Effector memory CD4-positive, alpha-beta T cell (primary cell): ENCODE results near the gene OR2A1.
"Not testable (repeated sequence)": the region's sequence is repeated elsewhere in the genome, so short reads cannot be mapped to it uniquely, and the experiment has no call there.

Experiments used
- DNase-seq, 3 donors: peaks; one replicate each; pipeline ENCODE4 v3.0.0-alpha.2; 2020
- H3K27ac ChIP-seq: 2 replicates; pipeline ENCODE4 v1.7.0; 2013; ENCODE audit warnings: mild to moderate bottlenecking, low read length, moderate library complexity; ENCODE audit not compliant: insufficient read depth, poor library complexity, severe bottlenecking
- H3K27me3 ChIP-seq: replicated peaks from 2 replicates; pipeline ENCODE4 v1.7.0; 2013; ENCODE audit warnings: mild to moderate bottlenecking, low read length; ENCODE audit not compliant: insufficient read depth, control insufficient read depth, poor library complexity, severe bottlenecking
- H3K36me3 ChIP-seq: 2 replicates; pipeline ENCODE4 v1.7.0; 2013; ENCODE audit warnings: mild to moderate bottlenecking, low read length, moderate library complexity; ENCODE audit not compliant: control insufficient read depth, insufficient read depth
- H3K4me1 ChIP-seq: 2 replicates; pipeline ENCODE4 v1.7.0; 2013; ENCODE audit warnings: low read length, mild to moderate bottlenecking; ENCODE audit not compliant: control insufficient read depth, insufficient read depth, poor library complexity, severe bottlenecking
- H3K4me3 ChIP-seq: 2 replicates; pipeline ENCODE4 v1.7.0; 2013; ENCODE audit warnings: low read length, low read depth, mild to moderate bottlenecking; ENCODE audit not compliant: insufficient read depth, poor library complexity, severe bottlenecking
- H3K9me3 ChIP-seq: 2 replicates; pipeline ENCODE4 v1.7.0; 2013; ENCODE audit warnings: mild to moderate bottlenecking, low read length, moderate library complexity; ENCODE audit not compliant: control insufficient read depth

OR2A1 gene

GRCh38 chr7:144362061-144362460 is 49.8 kb downstream of the OR2A1 start:
- not testable (repeated sequence) for H3K9me3 ChIP-seq, H3K4me1 ChIP-seq

DNA sequence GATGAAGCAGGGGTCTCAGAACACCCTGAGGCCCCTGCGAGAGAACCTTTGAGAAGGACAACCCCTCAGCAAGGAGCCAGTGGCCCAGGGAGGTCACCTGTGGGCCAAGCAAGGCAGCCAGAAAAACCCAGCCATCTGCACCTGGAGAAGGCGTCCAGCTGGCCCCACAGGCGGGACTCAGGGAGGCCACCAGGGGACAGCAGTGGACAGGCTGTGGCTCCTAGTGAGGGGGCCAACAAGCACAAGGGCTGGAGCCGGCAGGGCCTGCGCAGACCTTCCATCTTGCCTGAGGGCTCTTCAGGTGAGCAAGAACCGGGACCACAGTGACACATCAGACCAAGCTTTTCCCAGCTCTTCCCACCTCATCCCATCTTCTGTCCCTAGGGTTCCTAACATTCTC is 53.3 kb downstream of the OR2A1 start:
- H3K36me3 ChIP-seq, H3K4me3 ChIP-seq: not testable (repeated sequence)

More at GRCh38 chr7:144362061-144362460, 49.8 kb downstream of the OR2A1 start:
- not testable (repeated sequence) for H3K27ac ChIP-seq, H3K4me3 ChIP-seq, H3K27me3 ChIP-seq, H3K36me3 ChIP-seq, DNase-seq

DNA sequence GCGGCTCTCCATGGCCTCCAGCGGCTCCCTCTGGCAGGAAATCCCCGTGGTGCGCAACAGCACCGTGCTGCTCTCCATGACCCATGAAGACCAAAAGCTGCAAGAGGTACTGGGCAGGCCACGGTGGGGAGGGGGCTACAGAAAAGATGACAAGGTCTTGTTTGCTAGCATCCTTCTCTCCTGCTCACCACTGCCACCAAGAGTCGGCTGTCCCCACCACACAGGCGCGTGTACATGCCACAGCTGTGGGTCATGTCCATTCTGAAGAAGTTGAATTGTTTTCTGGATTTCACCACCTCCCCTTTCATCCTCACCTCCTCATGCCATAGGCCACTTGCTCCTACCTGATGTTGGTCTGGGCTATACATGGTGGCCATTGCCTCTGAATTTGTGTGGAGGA is 55.0 kb downstream of the OR2A1 start:
- H3K9me3 ChIP-seq, H3K27ac ChIP-seq, H3K27me3 ChIP-seq, H3K4me3 ChIP-seq, H3K4me1 ChIP-seq, DNase-seq, H3K36me3 ChIP-seq: not testable (repeated sequence)

More for the DNA sequence above, 53.3 kb downstream of the OR2A1 start:
- not testable (repeated sequence) for H3K27me3 ChIP-seq, DNase-seq, H3K27ac ChIP-seq, H3K4me1 ChIP-seq, H3K9me3 ChIP-seq

- not testable (repeated sequence) for H3K27ac ChIP-seq, H3K27me3 ChIP-seq, H3K4me3 ChIP-seq, H3K9me3 ChIP-seq, H3K4me1 ChIP-seq, DNase-seq, H3K36me3 ChIP-seq
Measured at GRCh38 chr7:144369221-144369620, 57.0 kb downstream of the OR2A1 start.
